Measurements from ENCODE around the gene ZNRF3.

DNA sequence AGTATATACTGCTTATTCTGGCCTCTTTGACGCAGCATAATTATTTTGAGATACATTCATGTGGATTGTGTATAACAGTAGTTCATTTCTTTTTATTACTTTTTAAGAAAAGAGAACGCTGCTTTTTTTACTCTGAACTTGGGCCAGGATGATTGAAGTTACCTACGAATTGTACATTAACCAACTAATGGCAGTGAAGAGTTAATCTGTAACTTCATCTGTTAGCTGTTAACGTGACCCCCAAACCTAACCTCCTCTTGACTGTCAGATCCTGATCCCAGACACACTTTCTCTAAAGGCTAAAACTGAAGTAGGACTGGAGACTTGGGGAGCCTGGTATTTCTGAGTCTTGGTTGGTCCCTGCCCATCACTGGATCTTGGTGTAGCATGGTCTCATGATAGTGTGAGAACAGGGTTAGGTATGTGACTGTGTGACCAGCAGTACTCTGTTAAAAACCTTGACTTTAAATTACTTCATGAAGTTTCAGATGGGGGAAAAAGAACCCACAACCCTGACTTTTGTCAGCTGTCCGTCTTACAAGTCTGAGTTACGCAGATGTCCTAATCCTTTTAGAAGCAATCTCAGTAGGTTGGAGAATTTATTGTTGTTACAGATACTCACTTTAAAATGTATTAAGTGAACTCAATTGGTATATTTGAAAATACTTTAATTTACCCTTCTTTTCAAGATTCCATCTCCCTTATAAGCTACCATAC, 138.9 kb downstream of the ZNRF3 start:
- TF ChIP-seq CTCF (IDR thresholded peaks at IDR 0.05) = no peak
- no peak for TF ChIP-seq POLR2A (IDR thresholded peaks at IDR 0.05)

Data from body of pancreas (tissue), 4 donors.